Erythroblast (primary cell): ENCODE measurements around the gene MAPK10.

Experiments used
- GATA1 ChIP-seq: IDR thresholded peaks from 2 replicates; pipeline ENCODE4 v1.6.1; 2011; ENCODE audit warnings: low read depth, mild to moderate bottlenecking, control low read depth, low read length, moderate library complexity
- POLR2A ChIP-seq: IDR thresholded peaks from 2 replicates; pipeline ENCODE4 v1.6.1; 2011; ENCODE audit warnings: mild to moderate bottlenecking, low read length

DNA sequence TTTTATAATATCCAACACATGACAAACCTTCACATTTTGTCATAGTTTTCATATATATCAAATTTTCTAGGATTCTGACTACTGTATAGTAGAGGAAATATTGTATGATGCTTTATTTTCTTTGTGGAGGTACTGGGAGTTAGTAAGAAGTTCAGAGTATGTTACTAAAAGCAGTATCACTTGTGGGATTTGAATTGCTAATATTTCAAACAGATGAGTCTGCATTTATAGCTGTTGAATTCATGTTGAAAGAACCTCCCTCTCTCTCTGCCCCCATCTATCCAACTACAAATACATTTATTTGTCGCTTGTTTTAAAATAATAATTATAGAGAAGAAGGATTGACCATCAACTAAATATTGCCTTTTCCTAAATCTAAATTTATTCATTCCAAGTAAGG lies 29.8 kb upstream of the MAPK10 start:
- TF ChIP-seq GATA1 (no peak), POLR2A (no peak)
